ENCODE measurements around the gene SPOCK1.

GRCh38 chr5:137320056-137321045, 178.8 kb downstream of the SPOCK1 start:
- peak; percentile 82 to 87 for TF ChIP-seq RAD21 (IDR thresholded peaks at IDR 0.05)
- peak; percentile 78 for TF ChIP-seq CTCF (IDR thresholded peaks at IDR 0.05; ENCODE audit: low read depth, low read length, missing input control)
- TF ChIP-seq TAF1 (conservative IDR thresholded peaks at IDR 0.05): no peak
- no peak for TF ChIP-seq REST (IDR thresholded peaks at IDR 0.05)
- no peak for TF ChIP-seq GABPA (IDR thresholded peaks at IDR 0.05 in 1 of 2, conservative IDR thresholded peaks at IDR 0.05 in 1 of 2)
- TF ChIP-seq FOXA1 (IDR thresholded peaks at IDR 0.05): no peak
- TF ChIP-seq JUND (IDR thresholded peaks at IDR 0.05): no peak
- no peak for TF ChIP-seq ATF3 (IDR thresholded peaks at IDR 0.05)
- TF ChIP-seq EGR1 (IDR thresholded peaks at IDR 0.05; ENCODE audit: low read depth in 2 of 2): no peak
- TF ChIP-seq SP1 (IDR thresholded peaks at IDR 0.05): no peak
- no peak for TF ChIP-seq MAX (IDR thresholded peaks at IDR 0.05)
- TF ChIP-seq HNF4G (IDR thresholded peaks at IDR 0.05): no peak
